Kidney (tissue), 14 donors: ENCODE data around the gene GOLGA6L2. TPM values are rescaled to one million over a fixed set of nuclear protein-coding genes. Genes with fewer than 3 reads are reported as not detected.

Source experiments
- DNase-seq, 5 donors: peaks; one replicate each; pipeline ENCODE4 v3.0.0-alpha.2; 2013 to 2020
- FAIRE-seq: peaks from 2 replicates; lab custom pipeline; 2012; peaks lifted over from hg19 to GRCh38; lab: Jason Lieb, UNC
- H3K27ac ChIP-seq, 2 donors: one replicate each; pipeline ENCODE4 v1.7.0; 2013; ENCODE audit warnings: low read depth in 2 of 2, low read length in 2 of 2, inconsistent platforms in 1 of 2
- H3K27me3 ChIP-seq: one replicate; pipeline ENCODE4 v1.7.1; 2013; ENCODE audit warnings: low read length, inconsistent platforms; ENCODE audit not compliant: control insufficient read depth, insufficient read depth
- H3K36me3 ChIP-seq, 3 donors: one replicate each; pipeline versions ENCODE4 v1.7.0 to v1.7.1; 2013; ENCODE audit warnings: low read length in 3 of 3, control low read depth in 1 of 3, inconsistent platforms in 1 of 3; ENCODE audit not compliant: insufficient read depth in 3 of 3, control insufficient read depth in 2 of 3
- H3K4me1 ChIP-seq, 3 donors: one replicate each; pipeline versions ENCODE4 v1.7.0 to v1.7.1; 2013; ENCODE audit warnings: low read length in 3 of 3, inconsistent platforms in 1 of 3, low read depth in 1 of 3; ENCODE audit not compliant: control insufficient read depth in 2 of 3, insufficient read depth in 2 of 3
- H3K4me3 ChIP-seq, 3 donors: one replicate each; pipeline versions ENCODE4 v1.7.0 to v1.8.1; 2013; ENCODE audit warnings: low read length in 3 of 3, control low read depth in 1 of 3, inconsistent platforms in 1 of 3
- H3K9ac ChIP-seq, 3 donors: one replicate each; pipeline versions ENCODE4 v1.7.0 to v1.7.1; 2013; ENCODE audit warnings: low read length in 3 of 3, control low read depth in 1 of 3, inconsistent platforms in 1 of 3
- H3K9me3 ChIP-seq, 3 donors: one replicate each; pipeline versions ENCODE4 v1.7.0 to v1.7.1; 2013; ENCODE audit warnings: low read length in 3 of 3, control low read depth in 1 of 3, inconsistent platforms in 1 of 3; ENCODE audit not compliant: control insufficient read depth in 2 of 3, insufficient read depth in 1 of 3
- intact Hi-C: fragments of 100-400 bp; cut with DNase I; formaldehyde crosslinking; loops from one replicate; pipeline ENCODE4 v1.11.1; 2022
- polyA plus RNA-seq: library from polyadenylated mRNA; stranded (reverse); fragments of 350-450 nt; fragmentation: Illumina TruSeq; extraction: RNeasy Lipid Tissue Mini Kit (QIAGEN cat#74804); gene quantifications from one replicate; pipeline ENCODE4 v1.2.3, GENCODE V29; 2014; ENCODE audit warnings: low read depth, low replicate concordance; ENCODE audit not compliant: insufficient read depth
- total RNA-seq: library from RNA; stranded (reverse); fragmentation: NEBNext Ultra II Directional; extraction: Animal tissue kit (Norgen Biotek cat#: 25700); gene quantifications from one replicate; pipeline ENCODE4 v1.2.1, GENCODE V29; 2021
- TF ChIP-seq, protein P1 (sequence below): IDR thresholded peaks from 3 replicates; pipeline ENCODE4 v1.5.1; 2012; ENCODE audit warnings: mild to moderate bottlenecking, moderate library complexity, borderline replicate concordance; ENCODE audit not compliant: insufficient read depth; ENCODE audit errors: extremely low read depth
- donor health status: control.
- donor health status: control.
- donor health status: control.
- donor health status: control.
- donor health status: control.
- donor health status: DM: yes; HTN: yes; CAD: no.
- donor health status: Normal renal cell carcinoma (clear cell type).

GOLGA6L2 gene
- total and polyA plus RNA-seq, 2 donors from 2014 or later, result not detected

GRCh38 chr15:23482764-23483489, 35.9 kb upstream of the GOLGA6L2 start:
- intact Hi-C loops, result no loop called here
- Histone ChIP-seq H3K9me3 (no peaks in the 10 kb centered on the region), H3K27me3 (no peaks in the 10 kb centered on the region), H3K9ac (no peak overlapping the region), H3K36me3 (no peaks in the 10 kb centered on the region), H3K27ac (no peak overlapping the region), H3K4me1 (no peaks in the 10 kb centered on the region), H3K4me3 (no peak overlapping the region)
- DNase-seq (no peak), FAIRE-seq (no peak)
- TF ChIP-seq, protein P1, sequence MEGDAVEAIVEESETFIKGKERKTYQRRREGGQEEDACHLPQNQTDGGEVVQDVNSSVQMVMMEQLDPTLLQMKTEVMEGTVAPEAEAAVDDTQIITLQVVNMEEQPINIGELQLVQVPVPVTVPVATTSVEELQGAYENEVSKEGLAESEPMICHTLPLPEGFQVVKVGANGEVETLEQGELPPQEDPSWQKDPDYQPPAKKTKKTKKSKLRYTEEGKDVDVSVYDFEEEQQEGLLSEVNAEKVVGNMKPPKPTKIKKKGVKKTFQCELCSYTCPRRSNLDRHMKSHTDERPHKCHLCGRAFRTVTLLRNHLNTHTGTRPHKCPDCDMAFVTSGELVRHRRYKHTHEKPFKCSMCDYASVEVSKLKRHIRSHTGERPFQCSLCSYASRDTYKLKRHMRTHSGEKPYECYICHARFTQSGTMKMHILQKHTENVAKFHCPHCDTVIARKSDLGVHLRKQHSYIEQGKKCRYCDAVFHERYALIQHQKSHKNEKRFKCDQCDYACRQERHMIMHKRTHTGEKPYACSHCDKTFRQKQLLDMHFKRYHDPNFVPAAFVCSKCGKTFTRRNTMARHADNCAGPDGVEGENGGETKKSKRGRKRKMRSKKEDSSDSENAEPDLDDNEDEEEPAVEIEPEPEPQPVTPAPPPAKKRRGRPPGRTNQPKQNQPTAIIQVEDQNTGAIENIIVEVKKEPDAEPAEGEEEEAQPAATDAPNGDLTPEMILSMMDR, result no peak

GRCh38 chr15:23482228-23482627, 35.2 kb upstream of the GOLGA6L2 start:
- DNase-seq, result no peak
- Histone ChIP-seq H3K4me1 (no peaks in the 10 kb centered on the region), H3K27me3 (no peaks in the 10 kb centered on the region), H3K36me3 (no peaks in the 10 kb centered on the region), H3K9me3 (no peaks in the 10 kb centered on the region), H3K4me3 (no peak overlapping the region), H3K27ac (no peak overlapping the region), H3K9ac (no peak overlapping the region)
- no peak for FAIRE-seq
- intact Hi-C loops, result no loop called here
- TF ChIP-seq, protein P1, result no peak

DNA sequence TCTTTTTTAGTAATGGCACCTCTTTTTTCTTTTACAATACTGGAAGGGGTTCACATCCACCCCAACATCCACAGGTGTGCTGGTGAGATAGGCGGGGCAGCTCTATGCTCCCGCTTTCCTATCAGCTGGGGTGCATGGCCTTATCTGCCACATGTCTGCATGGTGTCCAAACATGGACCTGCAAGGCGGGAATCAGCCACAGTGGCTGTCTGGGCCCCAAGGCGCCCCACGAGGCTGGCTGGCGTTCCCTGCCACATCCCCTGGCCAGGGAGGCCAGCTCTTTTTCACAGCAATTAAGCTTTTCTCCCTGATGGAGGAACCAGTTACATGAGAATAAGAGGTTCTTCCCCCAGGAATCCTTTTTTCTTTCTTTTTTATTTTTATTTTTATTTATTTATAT, 30.9 kb upstream of the GOLGA6L2 start:
- Histone ChIP-seq H3K27ac (no peak overlapping the region), H3K9ac (no peak overlapping the region), H3K36me3 (no peaks in the 10 kb centered on the region), H3K4me1 (no peaks in the 10 kb centered on the region), H3K4me3 (no peak overlapping the region), H3K9me3 (no peaks in the 10 kb centered on the region), H3K27me3 (no peaks in the 10 kb centered on the region)
- no peak for FAIRE-seq
- no peak for DNase-seq
- intact Hi-C loops, result no loop called here
- TF ChIP-seq, protein P1, result no peak
